Bone marrow (tissue), 2 donors: ENCODE measurements around the gene IKBKG.
"Not testable (repeated sequence)": the region's sequence is repeated elsewhere in the genome, so short reads cannot be mapped to it uniquely, and the experiment has no call there.

Source experiments
- DNase-seq, 2 donors: peaks; one replicate each; lab custom pipeline; 2025; lab: John Stamatoyannopoulos, UW

The IKBKG gene

DNA sequence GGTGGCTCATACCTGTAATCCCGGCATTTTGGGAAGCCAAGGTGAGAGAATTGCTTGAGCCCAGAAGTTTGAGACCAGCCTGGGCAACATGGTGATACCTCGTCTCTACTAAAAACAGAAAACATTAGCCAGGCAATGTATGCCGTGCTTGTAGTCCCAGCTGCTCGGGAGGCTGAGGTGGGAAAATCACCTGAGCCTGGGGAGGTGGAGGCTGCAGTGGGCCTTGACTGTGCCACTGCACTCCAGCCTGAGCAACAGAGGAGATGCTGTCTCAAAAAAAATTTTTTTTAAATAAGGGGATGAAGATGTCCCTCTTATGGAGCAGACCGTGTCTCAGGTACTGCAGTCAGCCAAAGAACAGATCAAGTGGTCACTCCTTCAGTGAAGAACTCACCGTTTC is 58.1 kb downstream of the IKBKG start:
- DNase-seq, result no peak

DNA sequence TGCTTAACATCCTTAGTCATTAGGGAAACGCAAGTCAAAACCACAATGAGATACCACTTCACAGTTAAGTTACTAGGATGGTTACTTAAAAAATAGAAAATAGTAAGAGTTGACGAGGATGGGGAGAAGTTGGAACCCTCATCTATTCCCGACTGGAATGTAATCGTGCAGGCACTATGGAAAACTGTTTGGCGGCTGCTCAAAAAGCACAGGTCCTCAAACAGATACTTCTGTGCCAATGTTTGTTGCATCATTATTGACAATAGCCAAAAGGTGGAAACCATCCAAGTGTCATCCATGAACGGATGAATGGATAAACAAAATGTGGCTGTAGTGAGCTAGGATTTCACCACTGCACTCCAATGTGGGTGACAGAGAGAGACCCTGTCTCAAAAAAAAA is 60.0 kb downstream of the IKBKG start:
- no peak for DNase-seq

DNA sequence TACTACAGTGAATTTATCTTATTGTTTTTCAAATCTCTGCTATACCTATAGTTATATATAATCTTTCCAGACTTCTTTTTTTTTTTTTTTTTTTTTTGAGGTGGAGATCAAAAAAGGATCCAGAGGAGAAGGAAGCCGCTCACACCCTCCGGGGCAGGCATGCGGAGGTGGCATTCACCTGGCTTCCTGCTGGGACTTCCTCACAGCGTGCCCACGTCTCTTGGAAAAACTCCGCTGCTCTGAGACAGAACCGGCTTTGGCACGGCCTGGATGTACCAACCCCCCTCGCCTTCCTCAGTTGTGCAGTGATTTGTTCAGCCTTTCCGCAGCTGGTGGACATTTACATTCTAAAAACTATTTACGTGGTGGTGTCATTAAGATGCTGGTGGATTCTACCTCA is 60.6 kb downstream of the IKBKG start:
- DNase-seq, result not testable (repeated sequence)

DNA sequence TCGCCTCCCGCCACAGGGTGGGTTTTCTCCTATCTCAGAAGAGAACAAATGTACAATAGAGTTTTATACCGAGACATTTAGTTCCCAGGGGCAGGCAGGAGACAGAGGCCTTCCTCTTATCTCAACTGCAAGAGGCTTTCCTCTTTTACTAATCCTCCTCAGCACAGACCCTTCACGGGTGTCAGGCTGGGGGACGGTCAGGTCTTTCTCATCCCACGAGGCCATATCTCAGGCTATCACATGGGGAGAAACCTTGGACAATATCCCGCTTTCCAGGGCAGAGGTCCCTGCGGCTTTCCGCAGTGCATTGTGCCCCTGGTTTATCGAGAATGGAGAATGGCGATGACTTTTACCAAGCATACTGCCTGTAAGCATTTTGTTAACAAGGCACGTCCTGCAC is 61.4 kb downstream of the IKBKG start:
- not testable (repeated sequence) for DNase-seq

DNA sequence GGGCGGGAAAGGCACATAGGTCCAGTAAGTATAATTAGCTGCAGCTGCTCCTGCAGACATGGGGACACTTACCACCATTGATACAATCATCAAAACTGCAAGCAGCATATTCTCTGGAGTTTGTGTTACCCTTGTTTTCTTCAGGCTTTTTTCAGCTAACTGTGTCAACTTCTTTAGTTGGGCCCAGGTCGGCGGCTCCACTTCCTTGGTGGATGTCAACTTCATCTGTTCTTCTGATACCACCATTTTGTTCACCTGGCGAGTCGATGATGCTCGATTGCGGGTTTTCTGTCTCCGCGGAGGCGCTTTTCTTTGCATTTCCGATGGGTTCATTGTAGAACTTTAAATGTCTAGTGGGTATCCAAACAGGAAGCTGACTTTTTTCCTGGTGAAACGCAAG is 63.7 kb downstream of the IKBKG start:
- not testable (repeated sequence) for DNase-seq

DNA sequence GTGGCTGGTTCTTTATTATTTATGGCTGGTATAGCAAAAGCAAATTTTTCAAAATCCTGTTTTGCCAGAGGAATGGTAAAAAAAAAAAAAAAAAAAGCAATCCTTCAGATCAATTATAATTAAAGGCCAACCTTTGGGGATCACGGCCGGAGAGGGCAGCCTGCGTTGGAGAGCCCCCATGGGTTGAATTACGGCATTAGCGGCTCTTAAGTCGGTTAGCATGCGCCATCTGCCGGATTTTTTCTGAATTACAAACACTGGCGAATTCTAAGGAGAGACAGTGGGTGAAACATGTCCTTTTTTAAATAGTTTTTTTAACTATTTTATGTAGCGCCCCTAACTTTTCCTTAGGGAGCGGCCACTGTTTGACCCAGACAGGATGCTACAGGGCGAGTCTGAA is 66.2 kb downstream of the IKBKG start:
- not testable (repeated sequence) for DNase-seq
